ELR (cell line): ENCODE measurements around the gene CDHR1.

Experiments used
- DNase-seq: peaks from one replicate; pipeline ENCODE4 v3.0.0-alpha.2; 2015; ENCODE audit warnings: low read depth

Gene CDHR1

DNA sequence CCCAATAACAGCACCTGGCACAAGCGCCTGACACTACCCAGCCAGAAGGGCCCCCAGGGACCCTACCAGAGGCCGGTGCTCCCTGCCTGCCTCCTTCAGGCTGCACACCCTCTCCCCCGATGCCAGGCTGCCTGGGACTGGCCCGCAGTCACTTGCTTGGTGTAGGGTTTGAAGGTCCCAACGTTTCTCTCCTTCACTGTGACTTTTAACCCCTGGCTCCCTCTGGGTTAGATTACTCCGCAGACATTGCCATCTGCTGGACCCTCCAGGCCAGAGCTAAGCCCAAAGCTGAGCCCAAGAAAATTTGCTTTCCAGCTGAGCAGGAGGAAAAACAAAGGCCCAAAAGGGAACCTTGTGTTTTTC lies 6.9 kb downstream of the CDHR1 start:
- DNase-seq: no peak

DNA sequence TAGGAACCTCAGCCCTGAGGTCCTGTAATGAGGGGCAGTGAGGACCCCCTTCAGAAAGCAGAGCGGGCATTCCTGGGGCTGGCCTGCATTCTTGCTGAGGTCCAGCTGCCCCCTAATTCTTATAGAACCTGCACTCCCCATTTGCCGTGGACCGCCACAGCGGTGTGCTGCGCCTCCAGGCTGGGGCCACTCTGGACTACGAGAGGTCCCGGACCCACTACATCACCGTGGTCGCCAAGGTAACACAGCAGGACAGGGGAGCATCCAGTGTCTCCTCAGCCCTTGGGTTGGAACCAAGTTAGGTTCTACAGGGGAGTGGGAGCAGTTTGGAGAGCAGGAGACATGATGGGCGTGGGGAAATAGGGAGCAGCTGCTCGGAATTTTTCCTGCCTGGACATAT lies 7.3 kb downstream of the CDHR1 start:
- DNase-seq: no peak

DNA sequence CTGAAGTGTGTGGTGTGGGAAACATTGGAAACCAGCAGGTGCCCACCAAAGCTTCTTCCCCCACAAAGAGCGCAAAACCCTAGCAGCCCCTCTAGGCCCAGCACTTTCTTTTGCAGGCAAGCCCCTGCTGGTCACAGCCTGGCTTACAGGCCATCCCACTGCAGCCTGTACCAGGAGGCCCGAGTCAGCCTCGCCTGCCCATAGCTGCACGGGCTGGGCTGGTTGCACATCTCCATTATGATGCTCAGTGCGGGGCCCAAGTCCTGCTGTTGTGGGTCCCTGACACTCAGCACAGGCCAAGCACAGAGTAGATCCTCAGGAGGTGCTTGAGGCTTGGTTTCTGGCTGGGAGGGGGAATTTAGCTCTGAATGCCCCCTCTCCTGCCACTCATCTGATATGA lies 8.0 kb downstream of the CDHR1 start:
- no peak for DNase-seq

DNA sequence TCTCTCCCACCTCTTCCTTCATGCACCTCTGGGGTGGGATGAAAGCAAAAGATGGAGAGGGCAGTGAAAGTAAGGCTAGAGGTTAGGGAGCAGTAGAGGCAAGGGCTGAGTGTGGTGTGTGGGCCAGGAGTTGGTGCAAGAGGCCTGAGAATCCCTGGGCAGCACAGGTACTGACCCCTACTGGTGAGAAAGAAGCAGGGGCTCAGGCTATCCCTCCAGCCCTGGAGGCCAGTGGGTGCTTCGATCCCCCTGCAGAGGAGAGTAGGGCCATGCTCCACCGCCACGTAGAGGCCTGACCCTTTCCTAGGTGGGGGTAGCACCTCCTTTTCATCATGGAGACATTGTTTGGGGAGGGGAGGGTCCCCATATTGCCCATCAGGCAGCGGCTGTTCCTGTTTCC lies 9.8 kb downstream of the CDHR1 start:
- DNase-seq: peak; percentile 29

DNA sequence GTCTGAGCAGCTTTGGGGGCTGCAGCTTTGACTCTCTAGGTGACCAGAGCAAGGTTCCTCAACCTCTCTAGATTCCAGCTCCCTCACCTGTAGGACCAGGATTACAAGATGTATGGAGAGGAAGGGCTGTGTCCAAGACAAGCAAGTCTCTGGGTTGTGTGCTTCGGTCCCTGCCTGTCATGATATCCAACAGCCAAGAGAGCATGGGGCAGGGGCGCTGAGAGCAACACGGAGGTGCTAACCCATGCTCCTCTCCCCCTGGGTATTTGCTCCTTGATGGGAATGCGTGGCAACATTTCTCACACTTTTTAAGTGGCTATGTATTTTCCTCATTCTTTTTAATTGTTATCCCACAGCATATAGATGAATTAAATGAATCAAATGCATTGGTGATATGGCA lies 10.3 kb downstream of the CDHR1 start:
- no peak for DNase-seq

DNA sequence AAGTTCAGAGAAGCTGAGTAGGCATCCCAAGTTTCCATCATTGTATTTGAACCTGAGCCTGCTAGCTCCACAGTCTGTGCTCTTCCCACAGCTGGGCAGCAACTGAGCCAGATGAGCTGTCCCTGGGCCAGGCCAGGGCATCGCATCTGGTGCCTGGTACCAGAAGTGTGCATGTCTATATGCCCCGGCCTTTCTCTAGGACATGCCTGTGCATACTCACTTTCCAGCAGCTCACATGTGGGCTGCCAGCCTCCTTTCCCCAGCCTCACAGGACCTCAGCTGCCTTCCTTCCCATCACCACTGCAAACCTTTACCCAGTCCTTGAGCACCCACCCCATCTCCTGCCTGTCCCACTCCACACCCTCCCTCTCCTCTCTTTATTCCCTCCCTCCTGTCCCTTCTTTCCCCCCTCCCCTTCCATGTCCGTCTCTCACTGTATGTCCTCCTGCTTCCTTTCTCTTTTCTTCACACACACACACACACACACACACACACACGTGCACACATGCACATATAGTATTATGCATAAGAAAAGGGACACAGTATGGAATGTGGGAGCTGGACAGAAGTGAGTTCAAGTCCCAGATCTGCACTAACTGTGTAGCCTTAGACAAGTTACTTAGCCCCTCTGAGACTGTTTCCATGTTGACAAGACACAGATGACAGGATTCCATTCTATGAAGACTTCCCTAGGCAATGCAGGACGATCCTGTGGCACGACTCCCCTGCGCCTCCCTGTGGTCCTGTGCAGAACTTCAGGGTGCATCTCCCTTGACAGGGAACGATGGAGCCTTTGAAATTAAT lies 10.9 kb downstream of the CDHR1 start:
- peak; percentile 60 for DNase-seq

DNA sequence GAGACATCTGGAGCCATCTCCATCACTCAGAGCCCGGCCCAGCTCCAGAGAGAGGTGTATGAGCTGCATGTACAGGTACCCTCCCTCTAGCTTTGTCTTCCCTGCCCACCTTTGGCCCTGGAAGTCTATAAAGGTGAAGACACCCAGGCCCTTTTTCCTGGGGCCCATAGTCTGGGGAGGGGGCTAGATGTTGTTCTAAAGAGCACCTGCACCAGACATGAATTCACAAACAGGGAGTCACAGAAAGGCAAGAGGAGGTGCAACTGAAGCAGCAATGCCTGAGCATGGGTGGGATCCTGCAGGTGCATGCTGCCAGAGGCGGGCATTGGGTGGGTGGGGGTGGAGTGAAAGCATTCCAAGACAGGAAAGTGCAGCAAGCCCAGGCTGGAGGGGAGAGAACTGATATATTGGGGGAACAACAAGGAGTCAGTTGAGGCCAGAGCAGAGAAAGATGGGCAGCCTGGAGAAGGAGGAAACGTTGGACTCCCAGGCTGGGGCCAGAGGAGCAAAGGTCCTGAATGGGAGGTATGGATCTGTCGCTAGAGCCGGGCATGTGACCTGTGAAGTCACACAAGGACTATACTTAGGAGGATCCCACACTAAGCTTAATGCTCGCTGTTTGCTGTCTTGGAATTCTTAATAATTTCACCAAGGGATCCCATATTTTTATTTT lies 11.7 kb downstream of the CDHR1 start:
- DNase-seq: no peak

DNA sequence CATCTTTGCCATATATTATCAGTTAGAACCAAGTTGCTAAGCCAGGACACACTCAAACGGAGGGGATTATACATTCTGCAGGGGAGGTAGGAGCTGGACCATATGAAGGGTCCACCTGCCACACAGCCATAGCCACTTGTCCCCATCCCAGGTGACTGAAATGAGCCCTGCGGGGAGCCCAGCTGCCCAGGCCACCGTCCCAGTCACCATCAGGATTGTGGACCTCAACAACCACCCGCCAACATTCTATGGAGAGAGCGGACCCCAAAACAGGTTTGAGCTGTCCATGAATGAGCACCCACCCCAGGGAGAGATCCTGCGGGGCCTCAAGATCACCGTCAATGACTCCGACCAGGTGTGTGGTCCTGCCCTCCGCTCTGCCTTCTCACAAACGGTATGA lies 13.7 kb downstream of the CDHR1 start:
- DNase-seq: no peak

DNA sequence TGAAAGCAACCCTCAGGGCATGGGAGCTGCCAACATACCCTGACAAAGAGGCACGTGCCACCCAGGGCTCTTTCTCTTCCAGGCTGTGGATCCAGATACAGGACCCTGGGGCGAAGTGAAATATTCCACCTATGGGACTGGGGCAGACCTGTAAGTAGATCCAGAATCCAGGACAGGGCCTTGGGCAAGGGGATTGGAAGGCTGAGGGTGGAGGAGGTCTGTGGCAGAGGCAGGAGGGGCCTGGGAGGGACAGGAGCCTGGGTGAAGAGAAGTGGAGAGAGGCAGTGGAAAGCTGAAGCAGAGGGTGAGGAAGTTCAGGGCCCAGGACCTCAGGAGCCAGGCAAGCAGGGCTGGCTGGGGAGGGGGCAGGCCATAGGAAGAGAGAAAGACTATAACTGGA lies 17.2 kb downstream of the CDHR1 start:
- DNase-seq: no peak

DNA sequence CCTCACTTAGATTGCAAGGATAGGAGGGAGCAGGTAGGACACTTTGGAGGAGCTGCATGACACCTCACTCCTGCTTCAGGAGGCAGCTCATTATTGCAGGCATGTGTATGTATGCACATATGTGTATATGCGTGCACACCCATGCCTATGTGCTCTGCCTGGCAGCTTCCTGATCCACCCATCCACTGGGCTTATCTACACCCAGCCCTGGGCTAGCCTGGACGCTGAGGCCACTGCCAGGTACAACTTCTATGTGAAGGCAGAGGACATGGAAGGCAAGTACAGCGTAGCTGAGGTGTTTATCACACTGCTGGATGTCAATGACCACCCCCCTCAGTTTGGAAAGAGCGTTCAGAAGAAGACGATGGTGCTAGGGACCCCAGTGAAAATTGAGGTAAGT lies 17.7 kb downstream of the CDHR1 start:
- no peak for DNase-seq

DNA sequence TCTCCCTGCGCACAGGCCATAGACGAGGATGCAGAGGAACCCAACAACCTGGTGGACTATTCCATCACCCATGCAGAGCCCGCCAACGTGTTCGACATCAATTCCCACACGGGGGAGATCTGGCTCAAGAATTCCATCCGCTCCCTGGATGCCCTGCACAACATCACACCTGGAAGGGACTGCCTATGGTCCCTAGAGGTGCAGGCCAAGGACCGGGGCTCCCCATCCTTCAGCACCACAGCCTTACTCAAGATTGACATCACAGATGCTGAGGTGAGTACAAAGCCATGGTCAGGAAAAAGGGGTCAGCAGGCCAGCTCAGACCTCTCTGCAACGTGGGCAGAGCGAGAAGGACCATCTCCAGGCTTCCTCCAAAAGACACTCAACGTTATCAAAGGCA lies 18.7 kb downstream of the CDHR1 start:
- DNase-seq: no peak

DNA sequence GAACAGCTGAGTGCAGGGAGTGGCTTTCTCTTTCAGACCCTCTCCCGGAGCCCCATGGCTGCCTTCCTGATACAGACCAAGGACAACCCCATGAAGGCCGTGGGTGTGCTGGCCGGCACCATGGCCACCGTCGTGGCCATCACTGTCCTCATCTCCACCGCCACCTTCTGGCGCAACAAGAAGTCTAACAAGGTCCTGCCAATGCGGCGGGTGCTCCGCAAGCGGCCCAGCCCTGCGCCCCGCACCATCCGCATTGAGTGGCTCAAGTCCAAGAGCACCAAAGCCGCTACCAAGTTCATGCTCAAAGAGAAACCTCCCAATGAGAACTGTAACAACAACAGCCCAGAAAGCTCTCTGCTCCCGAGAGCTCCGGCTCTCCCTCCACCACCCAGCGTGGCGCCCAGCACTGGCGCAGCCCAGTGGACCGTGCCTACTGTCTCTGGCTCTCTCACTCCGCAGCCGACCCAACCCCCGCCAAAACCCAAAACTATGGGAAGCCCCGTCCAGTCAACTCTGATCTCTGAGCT lies 19.8 kb downstream of the CDHR1 start:
- no peak for DNase-seq

DNA sequence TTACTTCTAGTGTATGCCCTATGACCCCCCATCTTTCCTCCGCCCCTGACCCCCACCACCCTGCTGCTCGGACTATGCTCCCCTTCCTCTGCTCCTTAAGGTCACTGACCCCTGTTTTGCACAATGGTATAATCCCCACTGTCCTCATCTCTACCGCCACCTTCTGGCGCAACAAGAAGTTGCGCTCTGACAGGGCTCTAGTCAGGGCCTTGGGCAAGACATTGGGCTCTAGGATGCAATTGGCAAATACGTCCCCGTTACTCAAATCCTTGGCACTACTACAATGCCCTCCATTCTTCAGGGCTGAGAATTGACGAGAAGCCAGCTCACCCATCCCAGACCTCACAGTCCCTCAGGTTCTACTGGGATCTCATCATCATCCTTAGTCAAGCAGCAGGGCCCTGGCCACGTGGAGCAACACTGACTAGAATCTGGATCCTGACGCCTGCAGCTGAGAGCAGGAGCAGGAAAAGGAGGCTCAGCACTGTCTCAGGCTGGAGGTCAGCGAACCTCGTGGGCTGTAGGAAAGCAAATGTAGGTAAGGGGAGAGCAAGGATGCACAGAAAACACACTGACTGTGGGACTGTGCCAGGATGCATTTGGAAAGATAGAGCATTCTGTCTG lies 20.4 kb downstream of the CDHR1 start:
- peak; percentile 23 for DNase-seq

DNA sequence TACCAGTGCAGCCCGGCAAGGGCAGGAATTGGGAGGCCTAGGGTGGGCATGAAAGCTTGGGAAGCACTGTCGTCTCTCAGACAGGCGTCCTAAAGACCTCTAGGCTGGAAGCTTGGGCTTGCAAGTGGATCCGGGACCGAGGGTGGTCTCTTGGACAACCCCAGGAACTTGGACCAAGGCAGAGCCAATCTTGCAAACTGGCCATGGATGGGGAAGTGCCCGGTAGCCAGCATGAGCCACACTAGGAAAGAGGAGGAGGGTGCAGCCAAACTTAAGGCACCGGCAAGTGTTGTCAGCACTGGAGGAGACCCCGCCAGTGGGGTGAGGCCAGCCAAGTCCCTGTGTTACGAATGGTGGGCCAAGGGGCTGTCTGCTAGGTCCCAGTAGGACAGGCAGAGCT lies 22.5 kb downstream of the CDHR1 start:
- DNase-seq: no peak

DNA sequence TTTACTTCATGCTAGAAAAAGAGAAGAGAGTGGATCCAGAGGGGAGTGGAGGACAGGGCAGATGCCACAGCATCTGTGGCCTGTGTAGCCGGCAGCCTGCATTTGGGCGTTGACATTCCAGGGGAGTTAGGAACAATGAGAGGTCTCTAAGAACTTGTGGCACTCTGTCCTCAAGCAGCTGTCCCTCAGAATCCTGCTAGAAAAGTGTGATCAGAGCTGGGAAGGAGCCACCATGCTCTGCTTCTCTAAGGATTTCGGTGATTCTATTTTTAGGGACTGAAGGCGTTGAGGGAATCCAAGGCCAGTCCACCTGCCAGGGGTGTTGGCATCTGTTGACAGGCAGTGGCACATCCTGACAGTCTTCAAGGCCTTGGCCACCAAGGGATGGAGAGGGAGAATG lies 23.4 kb downstream of the CDHR1 start:
- DNase-seq: no peak

DNA sequence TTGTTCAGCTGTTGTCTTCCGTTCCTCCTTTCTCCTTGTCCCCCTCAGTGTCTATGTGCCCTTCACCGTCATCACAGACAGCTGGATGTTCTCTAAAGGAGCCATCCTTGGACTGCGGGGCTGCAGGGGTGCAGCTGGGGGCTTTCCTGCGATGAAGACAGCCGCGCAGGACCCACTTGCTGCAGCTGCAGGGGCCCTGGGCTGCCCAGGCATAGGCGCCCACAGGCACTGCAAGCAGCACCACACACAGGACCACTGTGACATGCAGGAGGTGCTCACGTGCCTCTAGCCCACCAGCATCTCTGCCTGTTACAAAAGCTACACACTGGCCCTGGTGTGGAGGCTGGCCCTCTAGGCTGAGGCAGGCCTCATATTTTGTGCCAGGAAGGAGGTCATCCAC lies 27.6 kb downstream of the CDHR1 start:
- DNase-seq: no peak

DNA sequence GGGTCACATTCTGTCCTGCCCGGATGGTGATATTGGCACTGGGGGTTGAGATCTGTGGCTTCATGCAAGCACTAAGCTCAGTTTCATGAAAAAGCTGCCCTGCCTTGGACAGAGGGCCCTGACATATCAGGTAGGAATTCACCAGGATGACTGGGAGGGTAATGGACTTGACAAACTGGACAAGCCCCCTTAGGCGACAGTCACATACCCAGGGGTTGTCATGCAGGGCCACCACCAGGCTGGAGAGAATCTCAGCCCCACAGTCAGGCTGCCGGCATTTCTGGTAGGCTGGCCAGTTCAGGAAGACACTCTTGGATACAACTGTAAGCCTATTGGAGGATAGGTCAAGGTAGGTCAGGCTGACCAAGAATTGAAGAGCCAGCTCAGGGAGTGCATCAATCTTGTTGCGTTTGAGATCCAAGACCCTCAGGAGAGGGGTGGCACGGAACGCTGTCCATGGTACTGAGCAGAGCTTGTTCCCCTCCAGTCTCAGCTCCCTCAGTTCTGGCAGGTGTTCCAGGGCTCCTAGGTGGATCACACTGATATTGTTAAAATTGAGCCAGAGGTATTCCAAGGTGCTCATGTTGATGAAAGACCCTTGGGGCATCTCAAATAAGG lies 30.2 kb downstream of the CDHR1 start:
- no peak for DNase-seq

DNA sequence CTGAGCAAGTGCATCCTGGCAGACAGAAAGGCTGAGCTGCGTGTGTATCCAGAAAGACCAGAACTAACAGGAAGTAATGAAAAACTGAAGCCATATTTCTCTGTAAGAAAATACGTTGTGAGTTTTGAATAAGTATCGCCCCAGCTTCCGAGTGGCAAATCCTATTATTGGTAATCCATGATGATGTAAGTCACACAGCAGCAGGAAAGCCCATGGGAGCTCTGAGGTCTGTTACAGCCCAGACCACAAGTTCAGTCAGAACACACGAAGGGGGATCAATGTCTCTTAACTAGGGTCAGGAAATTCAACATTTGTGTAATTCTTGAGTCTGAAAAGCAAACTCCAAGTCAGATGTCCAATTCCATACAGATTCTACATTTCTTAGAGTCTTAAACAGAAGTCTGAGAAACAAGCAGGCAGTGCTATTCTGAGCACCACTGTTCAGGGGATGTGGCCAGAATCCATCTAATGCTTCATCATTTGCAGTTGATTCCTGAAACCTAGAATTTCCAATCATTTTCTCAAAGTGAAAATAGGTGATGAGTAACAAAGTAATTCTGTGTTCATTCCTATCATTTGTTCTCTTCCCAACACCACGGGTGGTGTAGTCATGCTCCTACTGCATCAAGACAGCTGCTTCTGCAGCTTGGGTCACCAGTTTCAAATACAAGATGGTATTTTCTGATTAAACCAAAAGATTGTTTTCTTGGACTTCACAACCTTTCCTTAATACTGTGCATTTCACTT lies 31.3 kb downstream of the CDHR1 start, which contains the start of gene LRIT2:
Gene LRIT2, minus strand, starts transcription at position 118 of the 747 bp plus-strand sequence. Its CDS starts 24 bp downstream, at position 94.
- DNase-seq: no peak

DNA sequence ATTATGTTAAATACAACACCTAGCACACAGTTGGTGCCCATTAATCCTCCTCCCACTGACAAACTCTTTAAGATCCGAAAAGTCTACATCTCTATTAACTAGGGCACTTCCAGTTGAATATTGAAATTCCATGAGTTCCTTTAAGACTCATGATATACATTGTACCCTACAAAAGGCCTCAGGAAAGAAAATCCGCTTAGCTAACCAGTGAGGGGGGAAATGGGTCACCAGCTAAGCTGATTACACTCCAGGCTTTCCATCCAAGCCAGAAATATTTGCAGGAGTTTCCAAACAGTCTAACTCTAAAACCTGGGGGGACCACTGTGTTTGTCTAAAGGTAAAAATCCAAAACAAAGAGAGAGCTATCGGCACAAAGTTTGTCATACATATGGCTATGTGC lies 32.3 kb downstream of the CDHR1 start:
- no peak for DNase-seq

DNA sequence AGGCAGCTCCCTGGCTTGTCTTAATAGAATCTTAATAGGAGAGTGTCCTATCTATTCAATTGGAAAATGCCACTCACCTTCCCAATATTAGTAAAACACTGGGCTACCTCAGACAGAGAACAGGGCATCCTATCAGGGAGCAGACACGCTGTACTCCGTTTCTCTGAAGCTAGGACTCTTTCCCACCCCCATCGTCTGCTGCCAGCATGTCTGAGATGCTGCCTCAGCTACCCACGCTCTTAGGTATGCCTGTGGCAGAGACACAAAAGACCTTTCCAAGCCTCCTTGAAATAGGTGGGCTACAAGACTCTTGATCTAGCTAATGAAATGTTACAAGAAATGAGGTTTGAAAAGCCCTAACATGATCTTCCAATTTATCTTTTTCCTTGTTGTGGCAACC lies 33.5 kb downstream of the CDHR1 start:
- no peak for DNase-seq

DNA sequence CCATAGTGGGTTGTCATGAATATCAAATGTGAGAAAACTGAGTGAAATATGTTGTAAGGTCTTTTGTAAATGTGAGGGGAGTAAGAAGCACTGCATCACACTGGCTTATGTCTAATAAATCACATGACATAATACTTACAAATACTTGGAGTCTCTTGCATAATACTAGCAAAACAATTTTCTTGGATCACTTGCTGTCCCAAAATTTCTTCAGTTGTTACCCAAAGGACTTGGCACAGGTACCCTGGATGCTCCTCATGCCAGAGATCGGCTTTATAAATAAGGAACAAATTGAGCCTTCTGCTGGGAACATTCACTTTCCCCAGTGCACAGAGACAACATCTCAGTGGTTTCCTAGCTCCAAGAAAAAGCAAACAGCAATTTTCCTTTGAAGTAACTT lies 36.0 kb downstream of the CDHR1 start:
- no peak for DNase-seq

DNA sequence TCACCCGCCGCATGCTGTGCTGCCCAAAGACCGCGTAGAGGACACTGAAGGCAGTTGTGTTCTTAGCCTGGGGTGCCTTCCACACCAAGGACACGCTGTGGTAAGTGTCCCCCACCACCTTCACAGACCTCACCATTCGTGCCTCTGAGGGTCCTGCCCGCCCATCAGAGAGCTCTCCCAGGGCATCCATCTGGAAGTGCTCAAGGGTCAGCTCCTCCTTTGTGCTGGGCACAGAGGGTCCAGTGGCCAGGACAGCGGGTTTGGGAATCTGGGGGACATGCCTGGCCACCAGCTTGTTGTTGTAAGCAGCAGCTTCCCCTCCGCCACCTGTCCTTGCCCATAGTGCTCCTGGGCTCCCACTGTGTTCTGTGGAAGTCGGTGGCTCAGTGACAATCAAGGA lies 38.0 kb downstream of the CDHR1 start:
- no peak for DNase-seq
